Activated CD8-positive, alpha-beta memory T cell treated with anti-CD3 and anti-CD28 coated beads for 4 hours (primary cell): ENCODE measurements around the gene RAB4B.
A peak's percentile ranks its signal among the peaks of the same experiment; 100 is the strongest.
"Not testable (repeated sequence)": the region's sequence is repeated elsewhere in the genome, so short reads cannot be mapped to it uniquely, and the experiment has no call there.

Experiments used
- DNase-seq, 2 donors: peaks; one replicate each; pipeline ENCODE4 v3.0.0-alpha.2; 2020; ENCODE audit warnings: low read depth in 2 of 2

RAB4B gene

DNA sequence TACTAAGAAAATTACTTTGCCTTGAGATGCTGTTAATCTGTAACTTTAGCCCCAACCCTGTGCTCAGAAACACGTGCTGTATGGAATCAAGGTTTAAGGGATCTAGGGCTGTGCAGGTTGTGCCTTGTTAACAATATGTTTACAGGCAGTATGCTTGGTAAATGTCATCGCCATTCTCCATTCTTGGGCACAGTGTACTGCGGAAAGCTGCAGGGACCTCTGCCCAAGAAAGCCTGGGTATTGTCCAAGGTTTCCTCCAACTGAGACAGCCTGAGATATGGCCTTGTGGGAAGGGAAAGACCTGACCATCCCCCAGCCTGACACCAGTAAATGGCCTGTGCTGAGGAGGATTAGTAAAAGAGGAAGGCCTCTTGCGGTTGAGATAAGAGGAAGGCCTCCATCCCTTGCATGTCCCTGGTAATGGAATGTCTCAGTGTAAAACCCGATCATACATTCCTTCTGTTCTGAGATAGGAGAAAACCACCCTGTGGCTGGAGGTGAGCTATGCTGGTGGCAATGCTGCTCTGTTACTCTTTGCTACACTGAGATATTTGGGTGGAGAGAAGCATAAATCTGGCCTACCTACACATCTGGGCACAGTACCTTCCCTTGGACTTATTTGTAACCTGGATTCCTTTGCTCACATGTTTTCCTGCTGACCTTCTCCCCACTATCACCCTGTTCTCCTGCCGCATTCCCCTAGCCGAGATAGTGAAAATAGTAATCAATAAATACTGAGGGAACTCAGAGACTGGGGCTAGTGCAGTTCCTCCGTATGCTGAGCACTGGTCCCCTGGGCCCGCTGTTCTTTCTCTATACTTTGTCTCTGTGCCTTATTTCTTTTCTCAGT is 44.9 kb downstream of the RAB4B start:
- DNase-seq: not testable (repeated sequence)

DNA sequence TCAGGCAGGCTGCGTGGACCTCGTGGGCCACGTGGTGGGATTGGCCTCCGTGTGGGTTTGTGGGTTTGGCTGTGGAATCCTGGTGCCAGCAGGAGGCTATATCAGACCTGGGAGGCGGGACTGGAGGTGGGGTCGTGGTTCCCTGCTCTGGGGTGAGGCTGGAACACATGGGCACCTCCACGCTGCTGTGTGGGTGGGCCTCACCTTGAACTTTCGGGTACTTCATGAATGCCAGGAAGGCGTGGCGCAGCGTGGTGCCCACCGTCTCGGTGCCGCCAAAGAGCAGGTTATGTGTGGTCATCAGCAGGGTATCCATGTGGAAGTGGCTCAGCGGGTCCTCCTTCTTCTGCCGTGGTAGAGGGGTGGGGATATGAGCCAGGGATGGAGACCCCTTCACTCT is 46.9 kb downstream of the RAB4B start:
- not testable (repeated sequence) for DNase-seq

DNA sequence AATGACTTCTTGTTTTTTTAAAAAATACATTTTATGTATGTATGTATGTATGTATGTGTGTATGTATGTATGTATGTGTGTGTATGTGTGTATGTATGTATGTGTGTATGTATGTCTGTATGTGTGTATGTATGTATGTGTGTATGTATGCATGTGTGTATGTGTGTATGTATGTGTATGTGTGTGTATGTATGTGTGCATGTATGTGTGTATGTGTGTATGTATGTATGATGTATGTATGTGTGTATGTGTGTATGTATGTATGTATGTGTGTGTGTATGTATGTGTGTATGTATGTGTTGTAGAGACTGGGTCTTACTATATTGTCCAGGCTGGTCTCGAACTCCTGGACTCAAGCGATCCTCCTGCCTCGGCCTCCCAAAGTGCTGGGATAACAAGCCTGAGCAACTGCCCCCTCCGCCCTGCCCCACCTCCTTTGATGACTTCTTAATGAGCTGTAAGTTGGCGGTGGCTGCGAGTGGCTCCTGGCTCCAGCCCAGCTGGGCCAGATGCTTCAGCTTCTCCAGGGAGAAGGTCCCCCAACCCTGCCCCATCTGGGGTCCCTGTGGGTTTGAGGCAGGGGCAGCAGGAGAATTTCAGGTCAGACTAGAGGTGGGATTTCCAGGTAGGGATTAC is 47.5 kb downstream of the RAB4B start:
- not testable (repeated sequence) for DNase-seq

DNA sequence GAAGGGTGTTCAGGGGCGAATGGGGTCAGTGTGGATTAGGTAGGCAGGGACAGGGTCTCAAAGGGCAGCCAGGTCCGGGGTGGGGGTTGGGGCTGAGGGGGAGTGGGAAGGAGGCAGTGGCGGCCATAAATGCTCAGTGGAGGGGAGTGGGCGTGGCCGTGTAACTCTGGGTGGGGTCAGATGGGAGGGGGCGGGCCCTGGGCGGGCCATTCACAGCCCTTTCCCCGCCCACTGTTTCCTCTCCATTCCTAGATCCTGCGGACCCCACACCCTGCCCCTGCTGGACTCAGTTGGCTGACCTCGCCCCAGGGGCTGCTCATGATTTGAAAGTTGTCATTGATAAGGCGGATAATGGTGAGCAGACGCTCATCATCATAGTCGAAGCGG is 48.3 kb downstream of the RAB4B start:
- not testable (repeated sequence) for DNase-seq

DNA sequence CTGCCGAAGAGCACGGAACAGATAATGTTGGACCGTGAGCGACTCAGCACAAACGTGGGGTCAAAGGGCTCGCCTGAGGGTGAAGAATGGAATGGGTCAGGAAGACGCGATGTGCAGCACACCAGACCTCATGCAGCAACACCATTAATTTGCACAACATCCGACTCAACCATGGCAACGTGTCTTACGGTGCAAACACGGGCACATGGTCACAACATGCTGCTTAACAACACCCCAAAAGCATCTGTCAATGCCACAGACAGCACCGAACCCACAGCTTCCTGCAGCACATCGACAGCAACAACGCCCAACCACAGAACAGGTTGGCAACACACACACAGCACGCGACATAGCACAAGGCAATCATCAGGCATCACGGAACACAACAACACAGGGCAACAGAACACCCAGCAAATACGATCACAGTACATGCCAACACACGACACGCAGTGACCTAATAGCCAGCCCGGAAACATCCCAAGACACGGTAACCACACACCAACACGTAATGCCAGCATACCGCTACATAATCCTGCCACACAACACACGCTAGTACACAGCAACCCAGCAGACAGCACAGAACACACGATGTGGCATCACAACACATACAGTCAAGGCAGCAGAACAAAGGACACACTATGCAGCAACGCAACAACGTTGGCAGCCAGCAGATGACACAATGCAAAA is 48.8 kb downstream of the RAB4B start:
- DNase-seq: peak in 1 of 2 donors; percentile 44

DNA sequence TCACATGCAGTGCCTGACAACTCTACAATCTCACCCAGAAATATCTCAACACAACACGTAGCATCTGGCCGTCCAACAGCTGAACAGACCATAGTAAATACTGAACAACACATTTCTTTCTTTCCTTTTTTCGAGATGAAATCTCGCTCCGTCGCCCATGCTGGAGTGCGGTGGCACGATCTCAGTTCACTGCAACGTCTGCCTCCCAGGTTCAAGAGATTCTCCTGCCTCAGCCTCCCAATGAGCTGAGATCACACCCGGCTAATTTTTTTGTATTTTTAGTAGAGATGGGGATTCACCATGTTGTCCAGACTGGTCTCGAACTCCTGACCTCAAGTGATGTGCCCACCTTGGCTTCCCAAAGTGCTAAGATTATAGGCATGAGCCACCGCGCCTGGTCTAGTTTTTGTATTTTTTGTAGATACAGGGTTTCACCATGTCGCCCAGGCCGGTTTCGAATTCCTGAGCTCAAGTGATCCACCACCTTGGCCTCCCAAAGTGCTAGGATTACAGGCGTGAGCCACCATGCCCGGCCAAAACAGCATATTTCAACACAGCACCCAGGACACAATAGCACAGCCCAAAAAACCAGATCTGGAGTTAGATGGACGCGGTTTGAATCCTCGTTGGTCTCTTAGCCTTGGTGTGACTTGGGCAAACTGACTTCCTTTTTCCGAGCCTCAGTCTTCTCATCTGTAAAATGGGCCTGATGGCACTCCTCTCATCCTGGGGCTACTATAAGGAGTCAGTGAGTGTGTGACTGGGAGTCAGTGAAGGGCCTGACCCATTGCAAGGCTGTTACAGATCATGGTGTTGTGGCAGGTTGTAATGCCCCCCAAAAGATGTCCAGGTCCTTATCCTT is 49.6 kb downstream of the RAB4B start:
- no peak for DNase-seq

DNA sequence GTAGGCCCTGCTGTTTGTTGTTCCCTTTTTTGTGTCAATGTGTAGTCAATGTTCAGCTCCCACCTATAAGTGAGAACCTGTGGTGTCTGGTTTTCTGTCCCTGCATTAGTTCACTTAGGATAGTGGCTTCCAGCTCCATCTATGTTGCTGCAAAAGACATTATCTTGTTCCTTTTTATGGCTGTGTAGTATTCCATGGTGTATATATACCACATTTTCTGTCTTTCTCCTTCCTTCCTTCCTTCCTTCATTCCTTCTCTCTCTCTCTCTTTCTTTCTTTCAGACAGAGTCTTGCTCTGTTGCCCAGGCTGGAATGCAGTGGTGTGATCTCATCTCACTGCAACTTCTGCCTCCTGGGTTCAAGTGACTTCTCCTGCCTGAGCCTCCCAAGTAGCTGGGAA is 51.2 kb downstream of the RAB4B start:
- DNase-seq: no peak

DNA sequence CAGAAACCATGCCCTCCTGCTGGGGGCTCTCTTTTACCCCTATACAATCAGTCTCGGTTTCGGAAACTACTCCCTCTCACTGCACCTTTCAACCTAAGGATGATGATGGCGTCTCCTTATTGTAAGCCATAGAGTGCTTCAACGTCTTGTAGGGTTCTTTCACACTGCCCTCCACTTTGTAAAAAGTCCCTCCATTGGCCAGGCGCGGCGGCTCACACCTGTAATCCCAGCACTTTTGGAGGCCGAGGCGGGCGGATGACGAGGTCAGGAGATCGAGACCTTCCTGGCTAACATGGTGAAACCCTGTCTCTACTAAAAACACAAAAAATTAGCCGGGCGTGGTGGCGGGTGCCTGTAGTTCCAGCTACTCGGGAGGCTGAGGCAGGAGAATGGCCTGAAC is 52.7 kb downstream of the RAB4B start:
- DNase-seq: not testable (repeated sequence)

DNA sequence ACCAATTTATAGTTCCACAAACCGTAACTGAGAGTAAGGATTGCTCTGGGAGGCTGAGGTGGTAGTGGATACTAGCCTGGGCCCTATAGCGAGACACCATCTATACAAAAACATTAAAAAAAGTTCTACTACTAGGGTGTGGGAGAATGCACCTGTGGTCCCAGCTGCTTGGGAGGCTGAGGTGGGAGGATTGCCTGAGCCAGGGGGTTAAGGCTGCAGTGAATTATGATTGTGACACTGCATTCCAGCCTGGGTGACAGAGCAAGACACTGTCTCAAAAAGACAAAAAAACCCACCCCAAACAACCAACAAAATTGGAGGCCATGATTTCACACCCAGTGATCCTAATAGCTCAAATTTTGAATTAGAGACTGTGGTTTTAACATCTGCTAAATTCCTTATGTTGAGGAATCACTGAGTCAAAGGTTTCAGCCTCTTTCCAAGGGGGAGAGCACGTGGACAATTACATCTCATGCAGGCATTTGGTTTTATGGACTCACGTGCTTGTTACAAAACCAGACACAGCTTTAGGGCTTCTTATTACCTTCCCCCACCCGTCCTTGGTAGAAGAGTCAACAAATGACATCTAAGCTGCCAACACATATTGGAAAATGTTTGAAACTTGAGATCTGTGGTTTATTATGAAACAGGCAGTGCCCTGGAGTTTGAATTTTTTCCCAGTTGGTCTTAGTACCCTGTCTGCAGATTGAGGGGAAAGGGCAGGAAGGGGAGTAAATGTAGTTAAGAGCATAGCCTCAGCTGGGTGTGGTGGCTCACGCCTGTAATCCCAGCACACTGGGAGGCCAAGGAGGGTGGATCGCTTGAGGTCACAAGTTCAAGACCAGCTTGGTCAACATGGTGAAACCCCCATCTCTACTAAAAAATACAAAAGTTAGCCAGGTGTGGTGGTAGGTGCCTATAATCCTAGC is 53.7 kb downstream of the RAB4B start:
- no peak for DNase-seq

DNA sequence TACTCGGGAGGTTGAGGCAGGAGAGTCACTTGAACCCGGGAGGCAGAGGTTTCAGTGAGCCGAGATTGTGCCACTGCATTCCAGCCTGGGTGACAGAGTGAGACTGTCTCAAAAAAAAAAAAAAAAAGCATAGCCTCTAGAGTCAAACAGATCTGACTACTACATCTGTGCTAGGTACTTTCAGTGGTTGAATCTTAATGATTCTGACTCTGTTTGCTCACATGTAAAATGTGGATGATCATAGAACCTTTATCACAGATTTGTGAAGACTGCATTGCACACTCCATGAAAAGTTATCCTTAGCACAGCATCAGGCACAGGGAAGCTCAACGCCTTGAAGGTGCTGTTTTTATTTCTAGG is 54.4 kb downstream of the RAB4B start:
- DNase-seq: not testable (repeated sequence)

DNA sequence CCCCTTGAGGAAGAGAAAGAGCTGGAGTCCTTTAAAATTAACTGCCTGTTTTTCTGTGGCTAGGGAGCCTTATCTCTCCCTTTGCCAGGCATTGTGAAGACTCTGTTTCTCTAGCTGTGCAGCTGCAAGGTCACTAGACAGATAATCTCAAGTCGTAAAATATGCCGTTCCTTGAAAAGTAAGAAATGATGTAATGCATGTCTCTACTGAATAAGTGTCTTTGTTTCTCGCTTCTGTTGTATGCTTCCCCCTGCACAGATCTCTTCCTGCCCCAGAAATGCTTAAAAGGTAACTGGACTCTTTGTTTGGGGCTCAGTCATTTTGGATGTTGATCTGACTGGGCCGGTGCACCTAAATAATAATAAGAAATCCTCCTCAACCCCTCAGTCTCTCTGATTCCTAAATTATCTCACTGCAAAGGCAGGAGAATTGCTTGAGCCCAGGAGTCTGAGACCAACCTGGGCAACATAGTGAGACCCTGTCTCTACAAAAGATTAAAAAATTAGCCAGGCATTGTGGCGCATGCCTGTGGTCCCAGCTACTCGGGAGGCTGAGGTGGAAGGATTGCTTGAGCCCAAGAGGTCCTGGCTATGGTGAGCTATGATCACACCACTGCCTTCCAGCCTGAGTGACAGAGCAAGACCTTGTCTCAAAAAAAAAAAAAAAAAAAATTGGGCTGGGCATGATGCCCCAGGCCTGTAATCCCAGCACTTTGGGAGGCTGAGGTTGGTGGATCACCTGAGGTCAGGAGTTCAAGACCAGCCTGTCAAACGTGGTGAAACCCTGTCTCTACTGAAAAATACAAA is 55.9 kb downstream of the RAB4B start:
- DNase-seq: not testable (repeated sequence)

DNA sequence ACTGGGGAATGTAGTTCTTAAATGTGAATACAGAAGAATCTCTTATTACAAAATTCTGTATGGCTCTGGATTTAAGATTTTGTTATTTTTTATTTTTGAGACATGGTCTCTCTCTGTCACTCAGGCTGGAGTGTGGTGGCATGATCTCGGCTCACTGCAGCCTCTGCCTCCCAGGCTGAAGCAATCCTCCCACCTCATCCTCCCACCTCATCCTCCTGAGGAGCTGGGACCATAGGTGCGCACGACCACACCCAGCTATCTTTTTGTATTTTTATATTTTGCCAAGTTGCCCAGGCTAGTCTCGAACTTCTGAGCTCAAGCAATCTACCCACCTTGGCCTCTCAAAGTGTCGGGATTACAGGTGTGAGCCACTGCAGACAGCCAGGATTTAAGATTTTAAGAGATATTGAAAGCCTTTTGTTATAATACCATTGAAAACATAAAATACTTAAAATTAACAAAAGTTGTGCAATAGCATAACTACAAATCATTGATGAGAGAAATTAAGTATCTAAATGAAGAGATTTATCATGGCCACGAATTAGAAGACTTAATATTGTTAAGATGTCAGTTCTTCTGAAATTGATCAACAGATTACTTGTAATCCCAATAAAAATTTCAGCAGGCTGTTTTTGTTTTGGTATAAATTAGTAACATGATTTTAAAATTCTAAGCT is 58.8 kb downstream of the RAB4B start:
- DNase-seq: no peak

DNA sequence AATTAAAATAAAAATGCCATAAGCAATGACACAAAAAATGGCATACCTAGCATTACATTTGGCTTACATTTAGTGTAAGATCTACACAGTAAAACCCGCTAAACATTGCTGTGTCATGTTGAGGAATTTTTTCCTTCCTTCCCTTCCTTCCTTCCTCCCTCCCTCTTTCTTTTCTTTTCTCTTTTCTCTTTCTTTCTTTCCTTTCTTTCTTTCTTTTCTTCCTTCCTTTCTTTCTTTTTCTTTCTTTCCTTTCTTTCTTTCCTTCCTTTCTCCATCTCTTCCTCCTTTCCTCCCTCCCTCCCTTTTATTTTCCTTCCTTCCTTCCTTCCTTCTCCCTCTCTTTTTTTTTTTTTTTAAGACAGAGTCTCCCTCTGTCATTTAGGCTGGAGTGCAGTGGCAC is 60.4 kb downstream of the RAB4B start:
- DNase-seq: not testable (repeated sequence)

DNA sequence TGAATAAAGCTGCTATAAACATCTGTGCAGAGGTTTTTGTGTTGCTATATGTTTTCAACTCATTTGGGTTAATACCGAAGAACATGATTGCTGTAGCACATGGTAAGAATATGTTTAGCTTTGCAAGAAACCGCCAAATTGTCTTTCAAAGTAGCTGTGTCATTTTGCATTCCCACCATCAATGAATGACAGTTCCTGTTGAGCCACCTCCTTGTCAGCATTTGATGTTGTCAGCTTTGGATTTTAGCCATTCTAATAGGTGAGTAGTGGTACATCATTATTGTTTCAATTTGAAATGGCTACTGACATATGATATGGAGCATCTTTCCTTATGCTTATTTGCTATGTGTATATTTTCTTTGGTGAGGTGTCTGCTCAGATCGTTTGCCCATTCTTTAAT is 64.0 kb downstream of the RAB4B start:
- not testable (repeated sequence) for DNase-seq

DNA sequence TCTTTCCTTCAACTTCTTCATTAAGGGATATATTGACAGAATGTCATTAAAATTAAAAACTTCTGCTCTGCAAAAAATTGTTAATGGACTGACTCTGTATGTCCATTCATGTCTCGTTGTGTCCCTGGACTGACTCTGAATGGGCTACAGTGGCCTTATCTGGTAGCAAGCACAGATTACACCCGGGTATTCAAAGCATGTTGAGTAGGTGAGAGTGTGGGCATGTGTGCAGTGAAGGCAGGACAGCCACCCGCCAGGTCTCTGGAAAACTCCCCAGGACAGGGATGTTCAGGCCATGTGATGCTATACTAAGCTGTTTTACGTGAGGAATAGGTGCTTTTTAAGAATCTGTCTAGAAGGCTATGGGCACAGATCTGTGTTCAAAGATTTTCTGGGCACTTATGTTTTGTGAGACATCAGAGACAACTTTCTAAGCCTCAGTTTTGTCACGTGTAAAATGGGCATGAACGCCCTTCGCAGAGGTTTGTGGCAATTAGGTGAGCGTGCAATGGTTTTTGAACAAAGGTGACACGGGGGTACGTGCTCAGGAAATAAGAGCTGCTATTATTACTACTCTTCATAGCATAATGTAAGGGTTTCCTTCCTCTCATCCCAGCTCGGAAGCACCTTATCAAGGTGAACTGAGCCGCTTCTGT is 65.1 kb downstream of the RAB4B start:
- DNase-seq: not testable (repeated sequence)

DNA sequence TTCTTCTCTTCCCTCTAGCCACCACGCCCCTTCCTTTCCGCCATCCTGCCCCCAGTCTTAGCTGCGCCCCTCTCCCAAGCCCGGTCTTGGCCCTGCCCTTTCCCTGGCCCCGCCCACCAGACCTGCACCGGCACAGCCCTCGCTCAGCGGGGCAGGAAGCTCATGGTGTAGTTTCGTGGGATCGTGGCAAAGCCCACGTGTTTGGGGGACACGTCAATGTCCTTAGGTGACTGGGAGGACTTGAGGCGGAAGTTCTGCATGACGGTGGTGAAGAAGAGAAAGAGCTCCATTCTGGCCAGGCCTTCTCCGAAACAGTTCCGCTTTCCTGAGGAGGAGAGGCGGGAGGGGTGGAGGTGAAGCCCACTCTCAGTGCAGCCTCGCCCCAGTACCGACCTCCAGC is 65.6 kb downstream of the RAB4B start:
- peak; percentile 48 to 61 for DNase-seq
